Colonic mucosa (tissue), 4 donors: Measurements from ENCODE around the gene FRY. TPM values are rescaled to one million over a fixed set of nuclear protein-coding genes. Genes with fewer than 3 reads are reported as not detected.

Source experiments
- DNase-seq: peaks from one replicate; pipeline ENCODE4 v3.0.0-alpha.2; 2020
- H3K27ac ChIP-seq: fragments of 200-600 bp; one replicate; pipeline ENCODE4 v1.8.0; 2021
- H3K27me3 ChIP-seq: fragments of 200-600 bp; one replicate; pipeline ENCODE4 v1.8.0; 2021
- H3K36me3 ChIP-seq: fragments of 200-600 bp; one replicate; pipeline ENCODE4 v1.8.0; 2021
- H3K4me1 ChIP-seq: fragments of 200-600 bp; one replicate; pipeline ENCODE4 v1.8.0; 2021; ENCODE audit warnings: mild to moderate bottlenecking
- H3K4me3 ChIP-seq: fragments of 200-600 bp; one replicate; pipeline ENCODE4 v1.8.0; 2021
- H3K9ac ChIP-seq, 2 donors: one replicate each; pipeline ENCODE4 v1.7.0; 2013; ENCODE audit warnings: control low read depth in 2 of 2, low read depth in 2 of 2, low read length in 2 of 2
- H3K9me3 ChIP-seq: fragments of 200-600 bp; one replicate; pipeline ENCODE4 v1.8.0; 2021
- CTCF ChIP-seq: fragments of 200-600 bp; IDR thresholded peaks from one replicate; pipeline ENCODE4 v1.8.0; 2022; ENCODE audit warnings: antibody characterized with exemption, mild to moderate bottlenecking
- intact Hi-C: fragments of 100-400 bp; cut with DNase I; formaldehyde crosslinking; loops from one replicate; pipeline ENCODE4 v1.14.1; 2022
- total RNA-seq, 2 donors: library from RNA; stranded (reverse); fragmentation: NEBNext Ultra II Directional in 1 of 2; extraction: Animal tissue kit (Norgen Biotek cat#: 25700) in 1 of 2; gene quantifications; one replicate each; pipeline ENCODE4 v1.2.1, GENCODE V29; 2021
- donor health status: healthy.
- donor health status: DM: no; HTN: no; CAD: no.
- donor health status: DM: no; HTN: no; CAD: no.

Gene FRY
- total RNA-seq, 2 donors from 2014 or later = 7.0 to 19.9 TPM

GRCh38 chr13:32178763-32179162 is 147.2 kb downstream of the FRY start:
- intact Hi-C loops = no loop called here
- Histone ChIP-seq H3K9me3 (no peaks in the 10 kb centered on the region), H3K27me3 (no peaks in the 10 kb centered on the region), H3K27ac (no peak overlapping the region), H3K36me3 (no peaks in the 10 kb centered on the region), H3K4me1 (no peaks in the 10 kb centered on the region), H3K9ac (no peak overlapping the region), H3K4me3 (no peak overlapping the region)
- TF ChIP-seq CTCF = no peak
- DNase-seq = no peak

- H3K9me3 ChIP-seq = no peaks in the 10 kb centered on the region
- no peak overlapping the region for H3K4me3 ChIP-seq
- no peak for TF ChIP-seq CTCF
These were observed 148.1 kb downstream of the FRY start for GRCh38 chr13:32179708-32180107.

GRCh38 chr13:32187651-32188050 is 156.1 kb downstream of the FRY start:
- Histone ChIP-seq H3K36me3 (no peaks in the 10 kb centered on the region), H3K4me3 (no peak overlapping the region), H3K4me1 (no peaks in the 10 kb centered on the region), H3K27me3 (no peaks in the 10 kb centered on the region), H3K9me3 (no peaks in the 10 kb centered on the region), H3K9ac (no peak overlapping the region), H3K27ac (no peak overlapping the region)
- no peak for DNase-seq
- intact Hi-C loops = no loop called here
- TF ChIP-seq CTCF = no peak

More at GRCh38 chr13:32179708-32180107, 148.1 kb downstream of the FRY start:
- no peak for DNase-seq
- H3K4me1 ChIP-seq = no peaks in the 10 kb centered on the region
- intact Hi-C loops = no loop called here
- H3K27me3 ChIP-seq = no peaks in the 10 kb centered on the region
- no peak overlapping the region for H3K27ac ChIP-seq
- H3K36me3 ChIP-seq = no peaks in the 10 kb centered on the region
- H3K9ac ChIP-seq = no peak overlapping the region

GRCh38 chr13:32191452-32191998 is 160.0 kb downstream of the FRY start:
- H3K4me1 ChIP-seq = no peaks in the 10 kb centered on the region
- H3K9me3 ChIP-seq = no peaks in the 10 kb centered on the region
- H3K4me3 ChIP-seq = no peak overlapping the region
- H3K36me3 ChIP-seq = no peaks in the 10 kb centered on the region
- DNase-seq = no peak
- H3K27me3 ChIP-seq = no peaks in the 10 kb centered on the region
- H3K9ac ChIP-seq = no peak overlapping the region
- no peak for TF ChIP-seq CTCF
- H3K27ac ChIP-seq = no peak overlapping the region
- intact Hi-C loops = no loop called here

GRCh38 chr13:32195713-32196112 is 164.1 kb downstream of the FRY start:
- Histone ChIP-seq H3K27me3 (no peaks in the 10 kb centered on the region), H3K9ac (no peak overlapping the region), H3K27ac (no peak overlapping the region), H3K4me3 (no peak overlapping the region), H3K36me3 (no peaks in the 10 kb centered on the region), H3K9me3 (no peaks in the 10 kb centered on the region), H3K4me1 (no peaks in the 10 kb centered on the region)
- intact Hi-C loops = no loop called here
- no peak for DNase-seq
- no peak for TF ChIP-seq CTCF
